IMR-90 (cell line): ENCODE results near the gene STRN. TPM values are rescaled to one million over a fixed set of nuclear protein-coding genes. Genes with fewer than 3 reads are reported as not detected.

Experiments
- ATAC-seq: fragments of 200-7000 bp; cut with Tn5 transposase; 2 replicates; pipeline ENCODE4 v1.9.1; 2020; ENCODE audit warnings: low read depth, mild to moderate bottlenecking, moderate library complexity
- BruUV-seq: library from RNA; stranded (reverse); fragments of 400-500 nt; replicated peaks from 2 replicates; lab custom pipeline; 2021; lab: Mats Ljungman, UMichigan
- CTCF ChIA-PET: fragments of 300-600 bp; formaldehyde crosslinking; extraction: SDS; loops from one replicate; lab custom pipeline; 2021; ENCODE audit warnings: antibody characterized with exemption; lab: Yijun Ruan, JAX
- POLR2A ChIA-PET: fragments of 300-600 bp; sonication (Branson Sonifier 250); formaldehyde crosslinking; loops from one replicate; lab custom pipeline; 2022; ENCODE audit warnings: antibody characterized with exemption; ENCODE audit not compliant: unreplicated experiment; lab: Charles Lee
- DNase-seq: peaks from one replicate; pipeline ENCODE4 v3.0.0; 2013
- H2AFZ ChIP-seq: replicated peaks from 2 replicates; pipeline ENCODE3; 2013; ENCODE audit warnings: low read length, mild to moderate bottlenecking; ENCODE audit not compliant: poor library complexity
- H2AK5ac ChIP-seq: 2 replicates; pipeline ENCODE4 v1.6.1; 2013; ENCODE audit warnings: low read depth, low read length, inconsistent platforms
- H2AK9ac ChIP-seq: replicated peaks from 2 replicates; pipeline ENCODE3; 2013; ENCODE audit warnings: mild to moderate bottlenecking, low read depth, low read length, moderate library complexity; ENCODE audit not compliant: poor library complexity
- H2BK120ac ChIP-seq: 2 replicates; pipeline ENCODE4 v1.6.1; 2013; ENCODE audit warnings: low read depth, low read length, inconsistent platforms
- H2BK15ac ChIP-seq: 3 replicates; pipeline ENCODE4 v1.6.1; 2013; ENCODE audit warnings: low read depth, low read length, inconsistent platforms
- H2BK20ac ChIP-seq: 2 replicates; pipeline ENCODE4 v1.6.1; 2013; ENCODE audit warnings: low read depth, mild to moderate bottlenecking, inconsistent platforms, low read length, moderate library complexity
- H2BK5ac ChIP-seq: 2 replicates; pipeline ENCODE4 v1.6.1; 2013; ENCODE audit warnings: mild to moderate bottlenecking, low read depth, low read length, inconsistent platforms; ENCODE audit not compliant: poor library complexity, severe bottlenecking
- H3K14ac ChIP-seq: replicated peaks from 2 replicates; pipeline ENCODE4 v1.6.1; 2013; ENCODE audit warnings: low read depth, low read length, inconsistent platforms
- H3K18ac ChIP-seq: 2 replicates; pipeline ENCODE4 v1.6.1; 2013; ENCODE audit warnings: low read depth, low read length, control low read depth
- H3K23ac ChIP-seq: 2 replicates; pipeline ENCODE4 v1.6.1; 2013; ENCODE audit warnings: low read depth, low read length, inconsistent platforms
- H3K27ac ChIP-seq: 2 replicates; pipeline ENCODE4 v1.5.1; 2013; ENCODE audit warnings: mild to moderate bottlenecking, control low read depth, low read length; ENCODE audit not compliant: insufficient read depth
- H3K27me3 ChIP-seq: 2 replicates; pipeline ENCODE4 v1.6.1; 2013; ENCODE audit warnings: low read length; ENCODE audit not compliant: control insufficient read depth, insufficient read depth
- H3K36me3 ChIP-seq: 2 replicates; pipeline ENCODE4 v1.6.1; 2013; ENCODE audit warnings: low read length, mixed read lengths; ENCODE audit not compliant: control insufficient read depth, insufficient read depth
- H3K4ac ChIP-seq: 2 replicates; pipeline ENCODE4 v1.6.1; 2013; ENCODE audit warnings: low read depth, low read length, inconsistent platforms
- H3K4me1 ChIP-seq: 2 replicates; pipeline ENCODE4 v1.6.1; 2013; ENCODE audit warnings: low read length, mixed read lengths; ENCODE audit not compliant: control insufficient read depth, insufficient read depth
- H3K4me2 ChIP-seq: 2 replicates; pipeline ENCODE4 v1.6.1; 2013; ENCODE audit warnings: low read depth, mild to moderate bottlenecking, control low read depth, low read length, moderate library complexity
- H3K4me3 ChIP-seq: 2 replicates; pipeline ENCODE4 v1.5.1; 2013; ENCODE audit warnings: low read depth, mild to moderate bottlenecking, control low read depth, low read length, moderate library complexity; ENCODE audit not compliant: insufficient read depth
- H3K56ac ChIP-seq: 2 replicates; pipeline ENCODE4 v1.6.1; 2013; ENCODE audit warnings: low read length, inconsistent platforms; ENCODE audit not compliant: insufficient read depth; ENCODE audit errors: extremely low read depth
- H3K79me1 ChIP-seq, 2 experiments: 2 replicates each; pipeline ENCODE4 v1.6.1; 2013; ENCODE audit warnings: low read length in 2 of 2, inconsistent platforms in 1 of 2, low read depth in 1 of 2
- H3K9ac ChIP-seq: 2 replicates; pipeline ENCODE4 v1.6.1; 2013; ENCODE audit warnings: low read depth, low read length, control low read depth
- H3K9me1 ChIP-seq: 2 replicates; pipeline ENCODE4 v1.6.1; 2013; ENCODE audit warnings: low read length, inconsistent platforms; ENCODE audit not compliant: insufficient read depth
- H3K9me3 ChIP-seq: 2 replicates; pipeline ENCODE4 v1.6.1; 2013; ENCODE audit warnings: low read length; ENCODE audit not compliant: control insufficient read depth, insufficient read depth
- H4K20me1 ChIP-seq: 2 replicates; pipeline ENCODE4 v1.6.1; 2013; ENCODE audit warnings: low read length, inconsistent platforms; ENCODE audit not compliant: insufficient read depth
- H4K5ac ChIP-seq: 2 replicates; pipeline ENCODE4 v1.6.1; 2013; ENCODE audit warnings: mild to moderate bottlenecking, low read depth, low read length, control low read depth
- H4K8ac ChIP-seq, 2 experiments: 2 replicates each; pipeline ENCODE4 v1.6.1; 2013; ENCODE audit warnings: low read depth in 2 of 2, low read length in 2 of 2, control low read depth in 1 of 2, inconsistent platforms in 1 of 2
- H4K91ac ChIP-seq: 2 replicates; pipeline ENCODE4 v1.6.1; 2013; ENCODE audit warnings: low read depth, low read length, inconsistent platforms; ENCODE audit not compliant: insufficient read depth
- BHLHE40 ChIP-seq: fragments of 150-350 bp; IDR thresholded peaks from 2 replicates; pipeline ENCODE4 v1.6.1; 2016; ENCODE audit warnings: mild to moderate bottlenecking, low read depth, low read length
- CEBPB ChIP-seq: IDR thresholded peaks from 2 replicates; pipeline ENCODE4 v1.6.1; 2012; ENCODE audit warnings: low read depth, low read length, improper control_type of control experiment
- CHD1 ChIP-seq: IDR thresholded peaks from 2 replicates; pipeline ENCODE4 v1.6.1; 2012; ENCODE audit warnings: low read depth, low read length, improper control_type of control experiment
- ELK1 ChIP-seq: fragments of 150-350 bp; IDR thresholded peaks from 2 replicates; pipeline ENCODE4 v1.6.1; 2016; ENCODE audit warnings: low read depth, mild to moderate bottlenecking, low read length, moderate library complexity, borderline replicate concordance
- FOS ChIP-seq: fragments of 150-350 bp; IDR thresholded peaks from 2 replicates; pipeline ENCODE4 v1.6.1; 2016; ENCODE audit warnings: low read depth, low read length
- MAZ ChIP-seq: IDR thresholded peaks from 2 replicates; pipeline ENCODE4 v1.6.1; 2012; ENCODE audit warnings: low read depth, mild to moderate bottlenecking, low read length, improper control_type of control experiment, moderate library complexity, borderline replicate concordance
- MXI1 ChIP-seq: IDR thresholded peaks from 2 replicates; pipeline ENCODE4 v1.6.1; 2012; ENCODE audit warnings: low read depth, mild to moderate bottlenecking, low read length, moderate library complexity, borderline replicate concordance
- NFE2L2 ChIP-seq: fragments of 150-350 bp; IDR thresholded peaks from 2 replicates; pipeline ENCODE4 v1.6.1; 2016; ENCODE audit warnings: low read depth, mild to moderate bottlenecking, low read length
- POLR2A ChIP-seq: IDR thresholded peaks from 2 replicates; pipeline ENCODE4 v1.6.1; 2012; ENCODE audit warnings: mild to moderate bottlenecking, low read depth, low read length
- RAD21 ChIP-seq: IDR thresholded peaks from 2 replicates; pipeline ENCODE4 v1.6.1; 2012; ENCODE audit warnings: low read length, improper control_type of control experiment
- RCOR1 ChIP-seq: IDR thresholded peaks from 2 replicates; pipeline ENCODE4 v1.6.1; 2012; ENCODE audit warnings: mild to moderate bottlenecking, low read length, improper control_type of control experiment; ENCODE audit not compliant: insufficient replicate concordance
- RFX5 ChIP-seq: IDR thresholded peaks from 2 replicates; pipeline ENCODE4 v1.8.0; 2012; ENCODE audit warnings: low read depth, mild to moderate bottlenecking, low read length, moderate library complexity
- SMC3 ChIP-seq: fragments of 150-350 bp; IDR thresholded peaks from 2 replicates; pipeline ENCODE4 v1.6.1; 2016; ENCODE audit warnings: low read depth, mild to moderate bottlenecking, antibody characterized with exemption, low read length, moderate library complexity
- WGBS, 2 experiments: methylation state at CpG; one replicate each; pipeline versions ENCODE4 v1.1.5 to v1.1.7; 2013; ENCODE audit warnings: missing lambda C conversion rate in 2 of 2; ENCODE audit not compliant: insufficient read length in 1 of 2; ENCODE audit errors: extremely low coverage in 2 of 2; 5-methylcytosine and 5-hydroxymethylcytosine counted together
- dilution Hi-C: fragments of 300-500 bp; cut with HindIII; formaldehyde crosslinking; loops from one replicate; pipeline ENCODE4 v1.14.3; 2018; ENCODE audit warnings: low sequenced_read_pairs; ENCODE audit not compliant: unreplicated experiment
- in situ Hi-C: fragments of 300-500 bp; cut with MboI; formaldehyde crosslinking; loops from 3 replicates; pipeline ENCODE4 v1.14.3; 2019; ENCODE audit warnings: low sequenced_read_pairs, inconsistent platforms, mixed read lengths
- intact Hi-C: fragments of 100-400 bp; cut with micrococcal nuclease; formaldehyde crosslinking; loops from 2 replicates; pipeline ENCODE4 v1.10.0; 2022
- polyA plus RNA-seq, 3 experiments: library from polyadenylated mRNA; depleted of rRNA; stranded (reverse); fragments of >200 nt; gene quantifications; 2 replicates each; pipeline ENCODE4 v1.2.3, GENCODE V29; 2012; ENCODE audit warnings: low replicate concordance in 1 of 3
- total RNA-seq: library from RNA; depleted of rRNA; stranded (reverse); fragments of >200 nt; gene quantifications from 2 replicates; pipeline ENCODE4 v1.2.3, GENCODE V29; 2012
- TF ChIP-seq, protein P1 (sequence below): fragments of 150-350 bp; IDR thresholded peaks from 2 replicates; pipeline ENCODE4 v1.6.1; 2017; ENCODE audit warnings: mild to moderate bottlenecking, antibody characterized with exemption, low read length, low read depth
- TF ChIP-seq, protein P2 (sequence below): conservative IDR thresholded peaks from 2 replicates; pipeline ENCODE4 v1.5.1; 2012; ENCODE audit warnings: mild to moderate bottlenecking, low read depth, low read length, improper control_type of control experiment

The STRN gene
- total and polyA plus RNA-seq, 2 of the 4 experiments (the other 2 are of a cell fraction), result 5.1 to 23.3 TPM

DNA sequence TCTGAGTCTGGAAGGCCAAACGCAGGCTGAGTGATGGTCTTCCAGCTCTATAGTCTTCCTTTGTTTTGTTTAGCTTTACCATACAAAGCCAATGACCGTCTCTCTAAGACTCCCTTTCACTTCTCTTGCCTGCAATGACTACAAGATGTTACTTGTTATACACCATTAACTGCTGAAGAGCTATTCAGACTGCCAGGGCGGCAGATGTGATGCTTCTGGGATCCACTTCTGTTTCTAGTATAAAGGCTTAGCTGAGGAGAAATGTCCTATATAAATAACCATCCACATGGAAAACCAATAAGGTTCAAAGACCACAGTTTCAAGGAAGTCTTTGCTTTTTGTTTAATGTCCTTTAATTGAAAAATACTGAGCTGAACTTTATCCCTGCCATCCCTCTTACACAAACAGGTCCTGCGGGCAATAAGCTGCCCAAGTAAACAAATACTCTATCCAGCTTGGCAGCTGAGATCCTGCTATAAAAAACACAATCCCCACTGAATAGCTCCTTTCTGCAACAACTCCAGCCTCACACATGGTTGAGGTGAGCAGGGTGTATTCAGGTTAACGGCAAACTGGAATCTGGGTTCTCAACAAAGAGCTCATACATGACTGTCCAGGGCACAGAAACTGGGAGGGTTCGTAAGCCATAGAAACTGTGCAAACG is 145.3 kb downstream of the STRN start:
- in situ Hi-C loops, result no loop called here
- CTCF ChIA-PET, result no interaction called here
- Histone ChIP-seq H2AK9ac (no peak overlapping the region), H3K4me3 (no peak overlapping the region), H3K4ac (no peak overlapping the region), H3K18ac (no peak overlapping the region), H2AK5ac (no peak overlapping the region), H4K8ac (no peak overlapping the region), H4K5ac (no peak overlapping the region), H2BK20ac (no peak overlapping the region), H2BK120ac (no peak overlapping the region), H3K4me2 (no peak overlapping the region), H3K9me3 (no peaks in the 10 kb centered on the region), H3K27me3 (peaks cover 9% of the 10 kb centered on the region), H2BK15ac (no peak overlapping the region), H2BK5ac (no peak overlapping the region), H3K14ac (no peak overlapping the region), H4K20me1 (no peaks in the 10 kb centered on the region), H3K4me1 (no peaks in the 10 kb centered on the region), H2AFZ (no peak overlapping the region), H3K56ac (no peak overlapping the region), H3K79me1 (no peaks in the 10 kb centered on the region), H3K9ac (no peak overlapping the region), H4K91ac (no peak overlapping the region), H3K9me1 (no peaks in the 10 kb centered on the region), H3K36me3 (no peaks in the 10 kb centered on the region), H3K23ac (no peak overlapping the region), H3K27ac (no peak overlapping the region)
- DNase-seq (no peak), ATAC-seq (no peak)
- WGBS, 2 experiments, result 67% methylated on average over 1 of the region's 7 CpGs; no CpG with 5 or more reads in 1 of the 2 experiments
- POLR2A ChIA-PET, result no interaction called here
- no TSS peak for BruUV-seq
- intact Hi-C loops, result no loop called here
- TF ChIP-seq MXI1, result no peak
- TF ChIP-seq CHD1, result no peak
- TF ChIP-seq, protein P1, sequence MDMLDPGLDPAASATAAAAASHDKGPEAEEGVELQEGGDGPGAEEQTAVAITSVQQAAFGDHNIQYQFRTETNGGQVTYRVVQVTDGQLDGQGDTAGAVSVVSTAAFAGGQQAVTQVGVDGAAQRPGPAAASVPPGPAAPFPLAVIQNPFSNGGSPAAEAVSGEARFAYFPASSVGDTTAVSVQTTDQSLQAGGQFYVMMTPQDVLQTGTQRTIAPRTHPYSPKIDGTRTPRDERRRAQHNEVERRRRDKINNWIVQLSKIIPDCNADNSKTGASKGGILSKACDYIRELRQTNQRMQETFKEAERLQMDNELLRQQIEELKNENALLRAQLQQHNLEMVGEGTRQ, result no peak
- TF ChIP-seq ELK1, result no peak
- no peak for TF ChIP-seq FOS
- no peak for TF ChIP-seq RAD21
- TF ChIP-seq NFE2L2, result no peak
- no peak for TF ChIP-seq BHLHE40
- no peak for TF ChIP-seq MAZ
- no peak for TF ChIP-seq SMC3
- TF ChIP-seq RCOR1, result no peak
- no peak for TF ChIP-seq POLR2A
- no peak for TF ChIP-seq CEBPB
- TF ChIP-seq, protein P2, sequence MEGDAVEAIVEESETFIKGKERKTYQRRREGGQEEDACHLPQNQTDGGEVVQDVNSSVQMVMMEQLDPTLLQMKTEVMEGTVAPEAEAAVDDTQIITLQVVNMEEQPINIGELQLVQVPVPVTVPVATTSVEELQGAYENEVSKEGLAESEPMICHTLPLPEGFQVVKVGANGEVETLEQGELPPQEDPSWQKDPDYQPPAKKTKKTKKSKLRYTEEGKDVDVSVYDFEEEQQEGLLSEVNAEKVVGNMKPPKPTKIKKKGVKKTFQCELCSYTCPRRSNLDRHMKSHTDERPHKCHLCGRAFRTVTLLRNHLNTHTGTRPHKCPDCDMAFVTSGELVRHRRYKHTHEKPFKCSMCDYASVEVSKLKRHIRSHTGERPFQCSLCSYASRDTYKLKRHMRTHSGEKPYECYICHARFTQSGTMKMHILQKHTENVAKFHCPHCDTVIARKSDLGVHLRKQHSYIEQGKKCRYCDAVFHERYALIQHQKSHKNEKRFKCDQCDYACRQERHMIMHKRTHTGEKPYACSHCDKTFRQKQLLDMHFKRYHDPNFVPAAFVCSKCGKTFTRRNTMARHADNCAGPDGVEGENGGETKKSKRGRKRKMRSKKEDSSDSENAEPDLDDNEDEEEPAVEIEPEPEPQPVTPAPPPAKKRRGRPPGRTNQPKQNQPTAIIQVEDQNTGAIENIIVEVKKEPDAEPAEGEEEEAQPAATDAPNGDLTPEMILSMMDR, result no peak
- no peak for TF ChIP-seq RFX5
- dilution Hi-C loops, result no loop called here
